GM13976 (cell line): ENCODE data around the gene RNASET2.
A peak's percentile ranks its signal among the peaks of the same experiment; 100 is the strongest.

ENCODE experiments used
- DNase-seq: peaks from one replicate; pipeline ENCODE4 v3.0.0; 2012; ENCODE audit warnings: low spot score
- in situ Hi-C: fragments of 300-500 bp; cut with MboI; formaldehyde crosslinking; loops from one replicate; pipeline ENCODE4 v1.12.0; 2022; ENCODE audit warnings: low sequenced_read_pairs, mixed read lengths, inconsistent platforms; ENCODE audit not compliant: unreplicated experiment
- TF ChIP-seq, protein P1 (sequence below): IDR thresholded peaks from 2 replicates; pipeline ENCODE4 v1.5.1; 2012; ENCODE audit warnings: borderline replicate concordance, mild to moderate bottlenecking; ENCODE audit not compliant: insufficient read depth; ENCODE audit errors: extremely low read depth, missing control alignments, control extremely low read depth

The RNASET2 gene

GRCh38 chr6:166940643-166941068 is 15.7 kb downstream of the RNASET2 start:
- peak; percentile 15 for DNase-seq
- TF ChIP-seq, protein P1, sequence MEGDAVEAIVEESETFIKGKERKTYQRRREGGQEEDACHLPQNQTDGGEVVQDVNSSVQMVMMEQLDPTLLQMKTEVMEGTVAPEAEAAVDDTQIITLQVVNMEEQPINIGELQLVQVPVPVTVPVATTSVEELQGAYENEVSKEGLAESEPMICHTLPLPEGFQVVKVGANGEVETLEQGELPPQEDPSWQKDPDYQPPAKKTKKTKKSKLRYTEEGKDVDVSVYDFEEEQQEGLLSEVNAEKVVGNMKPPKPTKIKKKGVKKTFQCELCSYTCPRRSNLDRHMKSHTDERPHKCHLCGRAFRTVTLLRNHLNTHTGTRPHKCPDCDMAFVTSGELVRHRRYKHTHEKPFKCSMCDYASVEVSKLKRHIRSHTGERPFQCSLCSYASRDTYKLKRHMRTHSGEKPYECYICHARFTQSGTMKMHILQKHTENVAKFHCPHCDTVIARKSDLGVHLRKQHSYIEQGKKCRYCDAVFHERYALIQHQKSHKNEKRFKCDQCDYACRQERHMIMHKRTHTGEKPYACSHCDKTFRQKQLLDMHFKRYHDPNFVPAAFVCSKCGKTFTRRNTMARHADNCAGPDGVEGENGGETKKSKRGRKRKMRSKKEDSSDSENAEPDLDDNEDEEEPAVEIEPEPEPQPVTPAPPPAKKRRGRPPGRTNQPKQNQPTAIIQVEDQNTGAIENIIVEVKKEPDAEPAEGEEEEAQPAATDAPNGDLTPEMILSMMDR: no peak
- in situ Hi-C loops: no loop called here

GRCh38 chr6:166939894-166940293 is 16.5 kb downstream of the RNASET2 start:
- in situ Hi-C loops: no loop called here

GRCh38 chr6:166939345-166939744 is 17.0 kb downstream of the RNASET2 start:
- no peak for DNase-seq

More at GRCh38 chr6:166939894-166940293, 16.5 kb downstream of the RNASET2 start:
- peak; percentile 3 for DNase-seq
- TF ChIP-seq, protein P1: no peak

DNA sequence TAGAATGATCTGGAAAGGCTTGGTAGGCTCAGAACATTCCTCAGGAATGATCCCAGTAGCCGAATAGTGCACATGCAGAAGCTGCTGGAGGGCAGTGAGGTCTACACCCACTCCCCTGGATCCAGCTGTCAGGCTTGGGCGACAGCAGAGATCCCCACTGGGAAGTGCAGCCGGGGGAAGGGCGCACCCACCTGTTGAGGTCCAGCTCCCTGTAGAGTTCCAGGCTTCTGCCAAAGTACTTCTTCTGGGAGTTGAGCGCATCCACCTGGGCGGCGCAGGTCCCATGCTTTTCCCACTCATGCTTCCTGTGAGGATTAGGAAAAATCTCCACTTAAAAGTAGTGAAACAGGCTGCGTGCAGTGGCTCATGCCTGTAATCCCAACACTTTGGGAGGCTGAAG is 17.6 kb downstream of the RNASET2 start:
- DNase-seq: no peak
- TF ChIP-seq, protein P1: no peak
- in situ Hi-C loops: no loop called here

More at GRCh38 chr6:166939345-166939744, 17.0 kb downstream of the RNASET2 start:
- in situ Hi-C loops: no loop called here
- TF ChIP-seq, protein P1: no peak

GRCh38 chr6:166938150-166938549 is 18.2 kb downstream of the RNASET2 start:
- in situ Hi-C loops: no loop called here
- DNase-seq: no peak
- TF ChIP-seq, protein P1: no peak

- in situ Hi-C loops: no loop called here
- peak; percentile 6 for DNase-seq
- TF ChIP-seq, protein P1: no peak
Measured at GRCh38 chr6:166937746-166938145, 18.6 kb downstream of the RNASET2 start.

GRCh38 chr6:166936079-166936787 is 20.1 kb downstream of the RNASET2 start:
- in situ Hi-C loops: no loop called here

More at GRCh38 chr6:166936079-166936787, 20.1 kb downstream of the RNASET2 start:
- TF ChIP-seq, protein P1: no peak
- DNase-seq: no peak
